HepG2 (cell line): ENCODE measurements around the gene RPTOR. TPM values are rescaled to one million over a fixed set of nuclear protein-coding genes. Genes with fewer than 3 reads are reported as not detected.

Source experiments
- BRD4 ChIP-seq: sonication (generic); formaldehyde crosslinking; IDR thresholded peaks from 2 replicates; pipeline ENCODE4 v1.4.0; 2020; ENCODE audit warnings: missing genetic modification reagents
- EP300 ChIP-seq, 3 experiments: sonication (generic) in 1 of 3; formaldehyde crosslinking in 1 of 3; IDR thresholded peaks; 2 replicates each; pipeline versions ENCODE4 v1.5.1 to v1.6.1; 2011 to 2020; ENCODE audit warnings: low read depth in 2 of 3, low read length in 2 of 3, borderline replicate concordance in 1 of 3, improper control_type of control experiment in 1 of 3, mild to moderate bottlenecking in 1 of 3, missing genetic modification reagents in 1 of 3, moderate library complexity in 1 of 3
- FIP1L1 ChIP-seq: fragments of 200-400 bp; formaldehyde crosslinking; IDR thresholded peaks from 2 replicates; pipeline ENCODE4 v1.6.1; 2018; ENCODE audit warnings: low read depth, mild to moderate bottlenecking, low read length, moderate library complexity, borderline replicate concordance; ENCODE audit not compliant: insufficient read depth
- FOXA3 ChIP-seq: IDR thresholded peaks from 2 replicates; pipeline ENCODE4 v1.6.1; 2016; ENCODE audit warnings: missing genetic modification reagents, missing compliant biosample characterization
- GFI1 ChIP-seq: sonication (generic); formaldehyde crosslinking; IDR thresholded peaks from 2 replicates; pipeline ENCODE4 v1.5.0; 2020; ENCODE audit warnings: missing genetic modification reagents, mild to moderate bottlenecking, borderline replicate concordance
- NFKBIZ ChIP-seq: IDR thresholded peaks from 2 replicates; pipeline ENCODE4 v1.6.1; 2018; ENCODE audit warnings: missing genetic modification reagents, missing compliant biosample characterization
- POLR2AphosphoS2 ChIP-seq: IDR thresholded peaks from 2 replicates; pipeline ENCODE4 v1.6.1; 2011; ENCODE audit warnings: low read depth, low read length, improper control_type of control experiment
- SATB2 ChIP-seq: sonication (generic); formaldehyde crosslinking; IDR thresholded peaks from 2 replicates; pipeline ENCODE4 v1.5.0; 2020; ENCODE audit warnings: missing genetic modification reagents
- TBX2 ChIP-seq: sonication (generic); formaldehyde crosslinking; IDR thresholded peaks from 2 replicates; pipeline ENCODE4 v1.5.0; 2020; ENCODE audit warnings: missing genetic modification reagents, mild to moderate bottlenecking, borderline replicate concordance
- ZBTB38 ChIP-seq: sonication (generic); formaldehyde crosslinking; IDR thresholded peaks from 2 replicates; pipeline ENCODE4 v1.5.1; 2020; ENCODE audit warnings: mild to moderate bottlenecking, missing genetic modification reagents
- ZNF282 ChIP-seq: fragments of 450-650 bp; IDR thresholded peaks from 2 replicates; pipeline ENCODE4 v1.6.1; 2018; ENCODE audit not compliant: partially characterized antibody
- ZNF451 ChIP-seq: sonication (generic); formaldehyde crosslinking; IDR thresholded peaks from 2 replicates; pipeline ENCODE4 v1.5.0; 2020; ENCODE audit warnings: mild to moderate bottlenecking, missing genetic modification reagents
- ZNF550 ChIP-seq: sonication (generic); formaldehyde crosslinking; IDR thresholded peaks from 2 replicates; pipeline ENCODE4 v1.4.0; 2020; ENCODE audit warnings: mild to moderate bottlenecking, missing genetic modification reagents, borderline replicate concordance
- ZNF557 ChIP-seq: sonication (generic); formaldehyde crosslinking; IDR thresholded peaks from 2 replicates; pipeline ENCODE4 v1.4.0; 2020; ENCODE audit warnings: missing genetic modification reagents
- ZNF841 ChIP-seq: sonication (generic); formaldehyde crosslinking; IDR thresholded peaks from 2 replicates; pipeline ENCODE4 v1.8.1; 2023; ENCODE audit warnings: missing genetic modification reagents, borderline replicate concordance
- ZSCAN21 ChIP-seq: sonication (generic); formaldehyde crosslinking; IDR thresholded peaks from 2 replicates; pipeline ENCODE4 v1.8.0; 2022; ENCODE audit warnings: mild to moderate bottlenecking, missing genetic modification reagents, moderate library complexity, borderline replicate concordance
- polyA plus RNA-seq, 8 experiments: library from polyadenylated mRNA; depleted of rRNA in 3 of 8; stranded (reverse) in 7 of 8; unstranded in 1 of 8; fragments of >200 nt; fragmentation: Illumina TruSeq in 4 of 8; extraction: Trizol in 4 of 8; gene quantifications; 2 replicates each; pipeline versions ENCODE4 v1.2.1 to v1.2.3, GENCODE V29; 2011 to 2016; ENCODE audit warnings: low read depth in 4 of 8, missing spikeins in 1 of 8, mixed read lengths in 1 of 8; ENCODE audit not compliant: insufficient read depth in 1 of 8
- total RNA-seq, 5 experiments: library from RNA; depleted of rRNA; stranded (reverse); fragments of >200 nt; fragmentation: Illumina TruSeq; extraction: Trizol; gene quantifications; 2 replicates each; pipeline ENCODE4 v1.2.3, GENCODE V29; 2016; ENCODE audit warnings: low read depth in 1 of 5
- TF ChIP-seq, protein P1 (sequence below): sonication (generic); formaldehyde crosslinking; IDR thresholded peaks from 2 replicates; pipeline ENCODE4 v1.5.1; 2020; ENCODE audit warnings: missing genetic modification reagents, mild to moderate bottlenecking, borderline replicate concordance
- TF ChIP-seq, protein P2 (sequence below): sonication (generic); formaldehyde crosslinking; IDR thresholded peaks from 2 replicates; pipeline ENCODE4 v1.9.0; 2021; ENCODE audit warnings: missing genetic modification reagents, mild to moderate bottlenecking, borderline replicate concordance
- TF ChIP-seq, protein P3 (sequence below), 2 experiments: sonication (generic) in 1 of 2; formaldehyde crosslinking in 1 of 2; IDR thresholded peaks; 2 replicates each; pipeline versions ENCODE4 v1.4.0 to v1.6.1; 2016 to 2020; ENCODE audit warnings: borderline replicate concordance in 1 of 2, low read depth in 1 of 2, mild to moderate bottlenecking in 1 of 2, missing genetic modification reagents in 1 of 2
- TF ChIP-seq, protein P4 (sequence below): sonication (generic); formaldehyde crosslinking; IDR thresholded peaks from 2 replicates; pipeline ENCODE4 v1.4.0; 2020; ENCODE audit warnings: missing genetic modification reagents, borderline replicate concordance

Gene RPTOR
- total and polyA plus RNA-seq, 2 of the 13 experiments (the other 11 are each of a cell fraction or from before 2014, with no cell fraction given), result 6.6 to 25.3 TPM

DNA sequence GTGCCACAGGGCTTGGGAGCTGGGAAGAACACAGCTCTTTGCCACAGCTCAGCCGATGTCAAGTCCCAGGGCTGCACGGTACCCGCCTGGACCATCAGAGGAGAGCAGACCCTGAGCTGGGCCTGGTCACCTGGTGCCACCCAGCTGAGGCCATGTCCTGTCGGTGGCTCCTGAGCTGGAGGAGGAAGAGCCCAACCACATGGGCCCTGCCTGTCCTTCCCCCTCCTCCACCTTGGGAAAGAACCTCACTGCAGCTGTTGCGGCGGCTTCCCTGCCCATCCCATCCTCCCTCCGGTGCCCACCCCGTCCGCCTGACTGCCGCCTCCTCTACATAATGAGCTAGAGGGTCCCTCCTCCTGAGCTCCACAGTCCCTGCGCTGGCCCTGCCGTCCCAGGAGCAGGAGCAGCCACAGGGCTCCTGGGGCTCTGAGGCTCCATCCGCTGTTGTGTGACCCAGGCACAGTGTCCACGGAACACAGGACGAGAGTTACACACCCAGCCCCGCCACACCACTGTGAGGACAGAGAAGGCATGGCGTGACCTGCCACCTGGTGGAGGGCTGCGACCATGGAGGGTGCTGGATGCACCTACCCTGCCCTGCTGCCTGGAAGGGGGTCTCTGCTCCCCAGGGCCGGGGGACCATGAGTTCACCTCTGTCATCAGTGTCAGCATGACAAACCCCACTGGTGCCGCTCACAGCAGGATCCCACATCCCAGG, 425.6 kb downstream of the RPTOR start (continued):
- TF ChIP-seq, protein P1, sequence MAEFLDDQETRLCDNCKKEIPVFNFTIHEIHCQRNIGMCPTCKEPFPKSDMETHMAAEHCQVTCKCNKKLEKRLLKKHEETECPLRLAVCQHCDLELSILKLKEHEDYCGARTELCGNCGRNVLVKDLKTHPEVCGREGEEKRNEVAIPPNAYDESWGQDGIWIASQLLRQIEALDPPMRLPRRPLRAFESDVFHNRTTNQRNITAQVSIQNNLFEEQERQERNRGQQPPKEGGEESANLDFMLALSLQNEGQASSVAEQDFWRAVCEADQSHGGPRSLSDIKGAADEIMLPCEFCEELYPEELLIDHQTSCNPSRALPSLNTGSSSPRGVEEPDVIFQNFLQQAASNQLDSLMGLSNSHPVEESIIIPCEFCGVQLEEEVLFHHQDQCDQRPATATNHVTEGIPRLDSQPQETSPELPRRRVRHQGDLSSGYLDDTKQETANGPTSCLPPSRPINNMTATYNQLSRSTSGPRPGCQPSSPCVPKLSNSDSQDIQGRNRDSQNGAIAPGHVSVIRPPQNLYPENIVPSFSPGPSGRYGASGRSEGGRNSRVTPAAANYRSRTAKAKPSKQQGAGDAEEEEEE (CRISPR knock-in tag), result no peak
- peak; percentile 29; the same call in 1 of the 2 replicates for TF ChIP-seq TBX2 (CRISPR knock-in tag)
- TF ChIP-seq, protein P2, sequence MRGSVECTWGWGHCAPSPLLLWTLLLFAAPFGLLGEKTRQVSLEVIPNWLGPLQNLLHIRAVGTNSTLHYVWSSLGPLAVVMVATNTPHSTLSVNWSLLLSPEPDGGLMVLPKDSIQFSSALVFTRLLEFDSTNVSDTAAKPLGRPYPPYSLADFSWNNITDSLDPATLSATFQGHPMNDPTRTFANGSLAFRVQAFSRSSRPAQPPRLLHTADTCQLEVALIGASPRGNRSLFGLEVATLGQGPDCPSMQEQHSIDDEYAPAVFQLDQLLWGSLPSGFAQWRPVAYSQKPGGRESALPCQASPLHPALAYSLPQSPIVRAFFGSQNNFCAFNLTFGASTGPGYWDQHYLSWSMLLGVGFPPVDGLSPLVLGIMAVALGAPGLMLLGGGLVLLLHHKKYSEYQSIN (CRISPR knock-in tag), result no peak
- peak; percentile 64; the same call in 1 of the 2 replicates for TF ChIP-seq ZBTB38 (CRISPR knock-in tag)
- TF ChIP-seq POLR2AphosphoS2, result no peak
- no peak for TF ChIP-seq FIP1L1
- TF ChIP-seq FOXA3 (CRISPR knock-in tag), result no peak
- no peak for TF ChIP-seq ZNF841 (CRISPR knock-in tag)
- TF ChIP-seq ZNF282, result no peak
- TF ChIP-seq ZNF550 (CRISPR knock-in tag), result no peak
- no peak for TF ChIP-seq SATB2 (CRISPR knock-in tag)
- peak; percentile 42; the same call in 1 of the 2 replicates for TF ChIP-seq NFKBIZ (CRISPR knock-in tag)
- TF ChIP-seq GFI1, result no peak
- no peak for TF ChIP-seq BRD4 (CRISPR knock-in tag)
- no peak for TF ChIP-seq ZNF451 (CRISPR knock-in tag)
- TF ChIP-seq, protein P3, sequence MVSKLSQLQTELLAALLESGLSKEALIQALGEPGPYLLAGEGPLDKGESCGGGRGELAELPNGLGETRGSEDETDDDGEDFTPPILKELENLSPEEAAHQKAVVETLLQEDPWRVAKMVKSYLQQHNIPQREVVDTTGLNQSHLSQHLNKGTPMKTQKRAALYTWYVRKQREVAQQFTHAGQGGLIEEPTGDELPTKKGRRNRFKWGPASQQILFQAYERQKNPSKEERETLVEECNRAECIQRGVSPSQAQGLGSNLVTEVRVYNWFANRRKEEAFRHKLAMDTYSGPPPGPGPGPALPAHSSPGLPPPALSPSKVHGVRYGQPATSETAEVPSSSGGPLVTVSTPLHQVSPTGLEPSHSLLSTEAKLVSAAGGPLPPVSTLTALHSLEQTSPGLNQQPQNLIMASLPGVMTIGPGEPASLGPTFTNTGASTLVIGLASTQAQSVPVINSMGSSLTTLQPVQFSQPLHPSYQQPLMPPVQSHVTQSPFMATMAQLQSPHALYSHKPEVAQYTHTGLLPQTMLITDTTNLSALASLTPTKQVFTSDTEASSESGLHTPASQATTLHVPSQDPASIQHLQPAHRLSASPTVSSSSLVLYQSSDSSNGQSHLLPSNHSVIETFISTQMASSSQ (IDR thresholded peaks at IDR 0.05; ENCODE audit: low read depth), result no peak
- TF ChIP-seq, protein P3 (CRISPR knock-in tag; IDR thresholded peaks at IDR 0.05; ENCODE audit: borderline replicate concordance), result no peak; the same call in none of the 2 replicates
- TF ChIP-seq ZSCAN21 (CRISPR knock-in tag), result peak; percentile 66; the same call in 1 of the 2 replicates
- TF ChIP-seq, protein P4, sequence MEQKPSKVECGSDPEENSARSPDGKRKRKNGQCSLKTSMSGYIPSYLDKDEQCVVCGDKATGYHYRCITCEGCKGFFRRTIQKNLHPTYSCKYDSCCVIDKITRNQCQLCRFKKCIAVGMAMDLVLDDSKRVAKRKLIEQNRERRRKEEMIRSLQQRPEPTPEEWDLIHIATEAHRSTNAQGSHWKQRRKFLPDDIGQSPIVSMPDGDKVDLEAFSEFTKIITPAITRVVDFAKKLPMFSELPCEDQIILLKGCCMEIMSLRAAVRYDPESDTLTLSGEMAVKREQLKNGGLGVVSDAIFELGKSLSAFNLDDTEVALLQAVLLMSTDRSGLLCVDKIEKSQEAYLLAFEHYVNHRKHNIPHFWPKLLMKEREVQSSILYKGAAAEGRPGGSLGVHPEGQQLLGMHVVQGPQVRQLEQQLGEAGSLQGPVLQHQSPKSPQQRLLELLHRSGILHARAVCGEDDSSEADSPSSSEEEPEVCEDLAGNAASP (CRISPR knock-in tag), result no peak
- TF ChIP-seq ZNF557 (CRISPR knock-in tag), result no peak
- no peak for TF ChIP-seq EP300 (IDR thresholded peaks at IDR 0.05; ENCODE audit: low read depth in 2 of 2, low read length in 2 of 2)
- TF ChIP-seq EP300 (CRISPR knock-in tag; IDR thresholded peaks at IDR 0.05; ENCODE audit: borderline replicate concordance), result 0 out of 2 replicates have a peak, but pooled peaks have one; percentile 22
